Central memory CD8-positive, alpha-beta T cell (primary cell): ENCODE results near the gene RAB40B.
A peak's percentile ranks its signal among the peaks of the same experiment; 100 is the strongest.

Experiments used
- ATAC-seq: fragments of 150-1000 bp; cut with Tn5 transposase; replicated peaks from 2 replicates; pipeline ENCODE4 v1.10.0; 2022; ENCODE audit warnings: mild to moderate bottlenecking, moderate FRiP score, moderate number of reproducible peaks; ENCODE audit not compliant: poor library complexity, severe bottlenecking; ENCODE audit errors: extremely low read depth
- DNase-seq, 2 donors: peaks; one replicate each; pipeline ENCODE4 v3.0.0; 2021; ENCODE audit warnings: low spot score in 2 of 2
- H3K27ac Mint-ChIP-seq: one replicate; pipeline ENCODE4 v1.8.0; 2022; ENCODE audit warnings: low read depth, mild to moderate bottlenecking, moderate library complexity, mixed read lengths
- H3K27me3 Mint-ChIP-seq: one replicate; pipeline ENCODE4 v1.8.0; 2022; ENCODE audit warnings: mixed read lengths
- H3K36me3 Mint-ChIP-seq: one replicate; pipeline ENCODE4 v1.8.0; 2022; ENCODE audit warnings: mild to moderate bottlenecking, moderate library complexity, mixed read lengths; ENCODE audit not compliant: insufficient read depth
- H3K4me1 Mint-ChIP-seq: one replicate; pipeline ENCODE4 v1.8.0; 2022; ENCODE audit warnings: mixed read lengths
- H3K4me3 Mint-ChIP-seq: one replicate; pipeline ENCODE4 v1.8.0; 2022; ENCODE audit warnings: mild to moderate bottlenecking, moderate library complexity, mixed read lengths
- H3K9me3 Mint-ChIP-seq: one replicate; pipeline ENCODE4 v1.8.0; 2022; ENCODE audit warnings: mixed read lengths

Gene RAB40B

DNA sequence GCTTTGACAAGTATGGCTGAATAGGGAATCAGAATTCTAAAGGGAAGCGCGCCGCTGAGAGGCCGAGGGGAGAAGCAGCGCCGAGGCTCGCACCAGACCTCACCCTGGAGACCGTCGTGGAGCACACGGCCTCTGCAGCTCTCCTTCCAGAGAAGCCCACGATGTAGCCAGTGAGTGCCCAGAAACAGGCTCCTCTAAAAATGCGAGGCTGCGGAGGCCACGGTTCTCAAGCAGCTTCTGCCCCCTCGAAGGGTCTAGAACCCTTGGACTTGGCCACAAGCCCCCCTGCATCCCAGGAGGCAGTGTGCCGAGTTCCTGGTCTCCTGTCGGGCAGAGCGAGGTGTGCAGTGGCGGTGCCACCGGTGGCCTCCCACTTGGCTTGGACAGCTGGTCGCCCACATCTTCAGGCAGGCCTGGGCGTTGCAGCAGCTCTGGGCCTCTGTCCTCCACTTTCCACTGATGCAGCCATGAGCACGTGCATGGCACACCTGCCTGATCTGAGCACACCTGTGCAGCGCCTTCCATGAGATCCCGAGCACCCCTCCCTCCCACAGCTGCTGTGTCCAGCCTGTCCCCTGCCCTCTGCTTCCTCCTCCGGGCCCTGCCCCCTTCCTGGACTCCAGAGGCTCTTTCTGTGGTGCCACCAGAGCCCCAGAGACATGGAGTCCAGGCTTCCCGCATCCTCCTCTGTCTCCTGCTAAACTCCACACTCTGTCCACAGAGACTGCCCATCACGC lies 31.4 kb downstream of the RAB40B start:
- H3K4me3 Mint-ChIP-seq, result no peak overlapping the region
- ATAC-seq (no peak), DNase-seq (no peak)
- H3K9me3 Mint-ChIP-seq, result no peaks in the 10 kb centered on the region
- H3K27ac Mint-ChIP-seq, result peak overlapping the region; percentile 17
- peaks cover 2% of the 10 kb centered on the region for H3K36me3 Mint-ChIP-seq
- no peaks in the 10 kb centered on the region for H3K27me3 Mint-ChIP-seq
- peaks cover 6% of the 10 kb centered on the region for H3K4me1 Mint-ChIP-seq

DNA sequence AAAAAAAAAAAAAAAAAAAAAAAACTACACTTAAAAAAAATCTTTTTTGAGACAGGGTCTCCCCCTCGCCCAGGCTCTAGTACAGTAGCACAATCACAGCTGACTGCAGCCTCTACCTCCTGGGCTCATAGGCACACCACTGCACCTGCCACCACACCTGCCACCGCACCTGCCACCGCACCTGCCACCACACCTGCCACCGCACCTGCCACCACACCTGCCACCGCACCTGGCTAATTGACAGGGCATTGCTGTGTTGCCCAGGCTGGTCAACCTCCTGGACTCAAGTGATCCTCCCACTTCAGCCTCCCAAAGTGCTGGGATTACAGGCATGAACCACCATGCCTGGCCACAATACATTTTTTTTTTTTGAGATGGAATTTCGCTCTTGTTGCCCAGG lies 32.6 kb downstream of the RAB40B start:
- no peak for ATAC-seq
- H3K4me1 Mint-ChIP-seq, result peaks cover 6% of the 10 kb centered on the region
- no peak overlapping the region for H3K27ac Mint-ChIP-seq
- H3K4me3 Mint-ChIP-seq, result no peak overlapping the region
- H3K9me3 Mint-ChIP-seq, result no peaks in the 10 kb centered on the region
- H3K27me3 Mint-ChIP-seq, result no peaks in the 10 kb centered on the region
- H3K36me3 Mint-ChIP-seq, result peaks cover 2% of the 10 kb centered on the region
- no peak for DNase-seq

DNA sequence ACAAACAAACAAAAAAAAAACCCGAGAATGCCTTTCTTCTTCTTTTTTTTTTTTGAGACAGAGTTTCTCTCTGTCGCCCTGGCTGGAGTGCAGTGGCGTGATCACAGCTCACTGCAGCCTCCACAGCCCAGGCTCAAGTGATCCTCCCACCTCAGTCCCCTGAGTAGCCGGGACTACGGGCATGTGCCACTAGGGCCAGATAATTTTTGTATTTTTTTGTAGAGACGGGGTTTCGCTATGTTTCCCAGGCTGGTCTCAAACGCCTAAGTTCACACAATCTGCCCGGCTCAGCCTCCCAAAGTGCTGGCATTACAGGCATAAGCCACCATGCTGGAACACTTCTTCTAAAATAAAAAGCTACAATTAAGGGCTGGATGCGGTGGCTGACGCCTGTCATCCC lies 33.3 kb downstream of the RAB40B start:
- no peak overlapping the region for H3K4me3 Mint-ChIP-seq
- no peaks in the 10 kb centered on the region for H3K9me3 Mint-ChIP-seq
- H3K27me3 Mint-ChIP-seq, result no peaks in the 10 kb centered on the region
- peaks cover 6% of the 10 kb centered on the region for H3K4me1 Mint-ChIP-seq
- ATAC-seq (no peak), DNase-seq (no peak)
- H3K27ac Mint-ChIP-seq, result no peak overlapping the region
- peaks cover 2% of the 10 kb centered on the region for H3K36me3 Mint-ChIP-seq

DNA sequence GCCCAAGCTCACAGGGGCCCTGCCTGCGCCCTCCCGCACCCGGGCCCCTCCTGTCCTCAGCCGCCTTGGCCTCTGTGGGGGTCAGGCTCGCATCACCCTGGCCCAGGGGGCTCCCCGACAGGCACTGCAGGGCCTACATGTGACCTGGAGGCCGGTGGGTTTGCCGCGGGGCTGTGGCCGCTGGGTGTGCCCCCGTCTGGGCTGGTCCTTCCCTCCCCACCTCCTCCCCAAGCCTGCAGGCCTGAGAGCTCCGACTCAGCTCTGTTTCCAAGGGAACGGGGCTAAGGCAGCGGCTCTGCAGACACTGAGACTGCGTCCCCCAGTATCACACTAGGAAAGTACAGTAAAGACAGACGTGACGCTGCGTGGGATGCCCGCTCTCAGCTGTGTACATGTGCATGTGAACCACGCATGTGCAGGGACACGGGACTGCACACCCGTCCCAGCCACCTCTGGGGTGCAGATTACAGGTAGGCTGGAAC lies 33.8 kb downstream of the RAB40B start:
- no peaks in the 10 kb centered on the region for H3K27me3 Mint-ChIP-seq
- DNase-seq, result no peak
- ATAC-seq, result no peak

DNA sequence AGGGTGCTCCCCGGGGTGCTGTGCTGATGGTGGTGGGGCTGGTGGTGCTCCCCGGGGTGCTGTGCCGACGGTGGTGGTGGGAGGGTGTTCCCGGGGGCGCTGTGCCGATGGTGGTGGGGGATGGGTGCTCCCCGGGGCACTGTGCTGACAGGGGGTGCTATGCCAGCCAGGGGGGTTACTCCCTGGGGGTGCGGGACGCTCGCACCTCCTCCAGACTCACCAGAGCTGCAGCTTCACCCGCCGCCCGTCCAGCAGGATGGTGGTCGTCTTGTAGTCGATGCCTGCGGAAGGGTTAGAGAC lies 34.3 kb downstream of the RAB40B start:
- Mint-ChIP-seq H3K9me3 (no peaks in the 10 kb centered on the region), H3K4me1 (peaks cover 6% of the 10 kb centered on the region), H3K27me3 (no peaks in the 10 kb centered on the region), H3K4me3 (no peak overlapping the region), H3K27ac (no peak overlapping the region), H3K36me3 (peaks cover 2% of the 10 kb centered on the region)
- DNase-seq, result no peak
- ATAC-seq, result no peak

More for the DNA sequence above, 33.8 kb downstream of the RAB40B start:
- Mint-ChIP-seq H3K4me1 (peaks cover 6% of the 10 kb centered on the region), H3K36me3 (peaks cover 2% of the 10 kb centered on the region), H3K27ac (no peak overlapping the region), H3K9me3 (no peaks in the 10 kb centered on the region), H3K4me3 (no peak overlapping the region)

DNA sequence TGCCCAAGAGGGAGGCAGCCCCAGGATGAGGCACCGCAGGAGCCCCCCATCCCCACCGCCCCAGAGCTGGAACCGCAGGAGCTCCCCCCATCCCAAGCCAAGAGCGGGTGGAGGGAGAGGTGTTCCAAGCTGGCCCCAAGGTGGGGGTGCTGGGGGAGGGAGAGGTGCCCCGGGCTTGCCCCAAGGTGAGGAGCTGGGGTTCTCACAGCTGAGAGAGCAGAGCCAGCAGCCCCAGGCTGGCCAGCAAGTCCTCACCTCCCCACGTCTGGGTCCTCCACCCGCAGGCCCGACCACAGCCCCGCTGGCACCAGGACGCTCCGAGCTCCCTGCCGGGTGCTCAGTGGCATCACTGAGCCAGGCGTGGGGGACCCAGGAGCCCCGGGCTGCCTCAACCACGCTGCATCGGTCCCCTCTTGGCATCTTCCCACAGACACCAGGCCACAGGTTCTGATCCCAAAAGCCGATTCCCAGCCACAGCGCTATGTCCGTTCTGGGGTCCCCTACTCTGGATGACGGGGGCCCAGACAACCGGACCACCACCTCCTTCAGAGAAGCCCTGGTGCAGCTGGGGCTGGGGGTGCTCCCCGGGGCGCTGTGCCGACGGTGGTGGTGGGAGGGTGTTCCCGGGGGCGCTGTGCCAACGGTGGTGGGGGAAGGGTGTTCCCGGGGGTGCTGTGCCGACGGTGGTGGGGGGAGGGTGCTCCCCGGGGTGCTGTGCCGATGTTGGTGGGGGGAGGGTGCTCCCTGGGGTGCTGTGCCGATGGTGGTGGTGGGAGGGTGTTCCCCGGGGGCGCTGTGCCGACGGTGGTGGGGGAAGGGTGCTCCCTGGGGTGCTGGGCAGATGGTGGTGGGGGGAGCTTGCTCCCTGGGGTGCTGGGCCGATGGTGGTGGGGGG lies 34.9 kb downstream of the RAB40B start:
- no peaks in the 10 kb centered on the region for H3K9me3 Mint-ChIP-seq
- H3K4me3 Mint-ChIP-seq, result no peak overlapping the region
- DNase-seq (no peak), ATAC-seq (no peak)
- peaks cover 2% of the 10 kb centered on the region for H3K36me3 Mint-ChIP-seq
- peaks cover 5% of the 10 kb centered on the region for H3K4me1 Mint-ChIP-seq
- no peaks in the 10 kb centered on the region for H3K27me3 Mint-ChIP-seq
- H3K27ac Mint-ChIP-seq, result no peak overlapping the region

DNA sequence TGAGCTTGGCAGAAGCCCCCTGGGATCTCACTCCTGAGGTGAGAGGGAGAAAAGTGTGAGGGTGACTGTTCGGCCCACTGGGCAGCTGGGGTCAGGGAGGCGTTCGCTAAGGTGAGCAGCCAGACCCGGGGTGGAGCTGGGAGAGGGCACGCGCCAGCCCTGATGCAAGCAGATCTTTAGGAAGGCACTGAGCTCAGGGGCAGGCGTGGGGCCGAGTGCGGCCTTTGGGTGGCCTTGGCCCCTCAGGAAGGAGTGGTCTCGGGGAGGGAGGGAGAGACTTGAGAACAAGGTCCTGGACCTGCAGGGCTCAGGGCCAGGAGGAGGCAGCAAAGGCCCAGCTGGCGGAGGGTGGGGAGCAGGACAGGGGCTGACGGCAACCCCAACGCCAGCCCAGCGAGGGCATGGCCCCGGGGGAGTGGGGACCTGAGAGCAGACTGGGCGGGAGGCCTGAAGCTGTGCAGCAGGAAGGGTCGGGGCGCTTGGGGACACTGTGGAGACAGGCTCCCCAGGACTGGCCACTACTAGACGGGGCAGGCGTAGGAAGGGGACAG lies 35.7 kb downstream of the RAB40B start:
- Mint-ChIP-seq H3K9me3 (no peaks in the 10 kb centered on the region), H3K27me3 (no peaks in the 10 kb centered on the region), H3K36me3 (peaks cover 2% of the 10 kb centered on the region), H3K4me1 (no peaks in the 10 kb centered on the region), H3K27ac (no peak overlapping the region), H3K4me3 (no peak overlapping the region)
- DNase-seq, result no peak
- no peak for ATAC-seq

DNA sequence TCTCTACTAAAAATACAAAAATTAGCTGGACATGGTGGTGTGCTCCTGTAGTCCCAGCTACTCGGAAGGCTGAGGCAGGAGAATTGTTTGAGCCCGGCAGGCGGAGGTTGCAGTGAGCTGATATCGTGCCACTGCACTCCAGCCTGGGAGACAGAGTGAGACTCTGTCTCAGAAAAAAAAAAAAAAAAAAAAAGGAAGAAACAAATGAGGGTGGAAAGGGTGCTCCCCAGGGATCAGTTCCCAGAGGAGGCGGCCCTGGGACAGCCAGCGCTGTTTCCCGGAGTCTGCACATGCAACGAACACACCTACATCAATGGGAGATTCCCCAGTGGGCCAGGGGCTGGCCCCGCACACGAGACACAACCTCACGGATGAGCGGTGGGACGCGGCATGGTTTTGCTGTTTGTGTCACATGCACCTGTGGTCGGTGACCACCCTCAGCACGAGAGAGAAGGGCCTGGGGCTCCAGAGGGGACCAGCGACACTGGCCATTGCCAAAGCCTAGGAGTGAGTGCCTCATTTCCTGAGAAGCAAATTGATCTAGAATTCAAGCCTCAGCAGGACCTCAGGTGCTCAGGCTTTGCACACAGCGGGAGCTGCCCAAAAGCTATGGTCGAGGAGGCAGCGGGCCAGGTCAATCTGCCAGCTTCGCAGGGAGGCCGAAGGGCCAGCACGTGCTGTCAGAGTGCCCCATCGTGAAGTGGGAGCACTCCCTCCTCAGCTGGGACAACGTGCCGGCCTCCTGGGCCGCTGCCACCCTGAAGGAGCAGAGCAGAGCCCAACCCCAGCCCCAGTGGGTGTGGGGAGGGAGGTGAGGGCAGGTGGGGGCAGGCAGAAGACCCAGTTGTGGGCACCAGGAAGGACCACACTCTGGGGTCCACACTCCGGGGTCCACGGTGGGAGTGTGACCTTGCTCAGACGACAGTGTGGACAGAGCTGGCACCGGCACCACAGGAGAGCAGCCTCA lies 36.5 kb downstream of the RAB40B start:
- Mint-ChIP-seq H3K4me3 (no peak overlapping the region), H3K27me3 (no peaks in the 10 kb centered on the region), H3K4me1 (no peaks in the 10 kb centered on the region), H3K9me3 (no peaks in the 10 kb centered on the region), H3K36me3 (peaks cover 2% of the 10 kb centered on the region), H3K27ac (no peak overlapping the region)
- ATAC-seq (no peak), DNase-seq (no peak)

DNA sequence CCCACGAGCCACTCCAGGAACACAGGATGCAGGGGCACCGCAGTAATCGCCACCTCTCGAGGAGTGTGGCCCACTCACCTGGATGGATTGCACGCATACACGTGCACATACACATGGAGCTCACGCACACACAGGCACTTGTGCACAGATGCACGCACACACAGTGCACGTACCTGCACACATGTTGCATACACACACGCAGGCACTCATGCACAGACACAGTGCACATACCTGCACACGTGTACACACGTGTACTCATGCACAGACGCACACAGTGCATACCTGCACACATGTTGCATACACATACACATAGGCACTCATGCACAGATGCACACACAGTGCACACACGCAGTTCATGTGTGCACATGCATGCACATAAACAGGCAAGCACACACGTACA lies 38.6 kb downstream of the RAB40B start:
- Mint-ChIP-seq H3K4me3 (no peak overlapping the region), H3K27me3 (no peaks in the 10 kb centered on the region), H3K9me3 (no peaks in the 10 kb centered on the region), H3K27ac (no peak overlapping the region), H3K4me1 (no peaks in the 10 kb centered on the region), H3K36me3 (no peaks in the 10 kb centered on the region)
- no peak for DNase-seq
- ATAC-seq, result no peak

DNA sequence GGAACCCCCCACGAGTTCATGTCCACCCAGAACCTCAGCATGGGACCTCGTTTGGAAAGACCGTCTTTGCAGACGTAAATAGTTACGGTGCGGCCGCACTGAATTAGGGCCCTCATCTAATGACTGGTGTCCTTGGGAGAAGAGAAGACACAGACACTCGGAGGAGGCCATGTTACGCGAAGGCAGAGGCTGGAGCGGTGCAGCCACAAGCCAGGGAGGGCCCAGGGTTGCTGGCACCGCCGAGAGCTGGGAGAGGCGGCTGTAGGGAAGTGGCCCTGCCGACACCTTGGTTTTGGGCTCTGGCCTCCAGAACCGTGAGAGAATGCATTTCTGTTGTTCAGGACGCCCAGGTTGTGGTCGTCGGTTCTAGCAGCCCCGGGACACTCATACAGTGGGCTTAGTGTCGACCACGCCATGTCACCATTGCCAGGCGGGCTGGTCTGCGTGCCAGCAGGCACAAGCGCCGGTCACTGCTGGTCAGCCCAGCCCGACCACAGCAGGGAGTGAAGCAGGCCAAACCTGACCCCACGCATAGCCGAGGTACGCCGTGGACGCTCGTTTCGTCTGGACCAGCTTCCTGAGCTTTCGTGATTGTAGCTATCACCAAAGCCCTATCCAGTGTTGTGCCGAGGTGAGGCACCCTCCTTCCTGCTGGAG lies 39.6 kb downstream of the RAB40B start:
- H3K27ac Mint-ChIP-seq, result no peak overlapping the region

DNA sequence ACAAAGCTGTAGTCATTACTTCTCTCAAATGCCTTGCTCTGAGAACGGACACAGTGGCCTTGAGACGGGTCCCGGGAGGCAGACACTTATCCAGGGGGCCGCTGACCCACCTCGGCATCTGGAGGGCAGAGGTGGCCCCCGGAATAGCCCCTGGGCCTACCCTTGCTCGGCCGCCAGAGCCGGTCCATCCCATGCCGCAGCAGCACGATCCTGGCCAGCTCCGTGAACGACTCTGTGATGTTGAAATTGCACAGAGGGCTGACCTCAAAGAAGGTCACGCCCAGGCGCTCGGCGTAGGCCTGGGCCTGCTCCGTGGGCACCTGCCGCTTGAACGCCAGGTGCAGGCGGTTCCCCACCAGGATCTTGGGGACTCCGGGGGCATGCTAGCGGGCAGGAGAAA lies 40.2 kb downstream of the RAB40B start:
- no peak for ATAC-seq
- Mint-ChIP-seq H3K4me1 (no peaks in the 10 kb centered on the region), H3K27ac (no peak overlapping the region), H3K9me3 (no peaks in the 10 kb centered on the region), H3K27me3 (no peaks in the 10 kb centered on the region), H3K36me3 (no peaks in the 10 kb centered on the region), H3K4me3 (no peak overlapping the region)
- no peak for DNase-seq

More for the DNA sequence above, 39.6 kb downstream of the RAB40B start:
- Mint-ChIP-seq H3K27me3 (no peaks in the 10 kb centered on the region), H3K36me3 (no peaks in the 10 kb centered on the region), H3K4me1 (no peaks in the 10 kb centered on the region), H3K4me3 (no peak overlapping the region), H3K9me3 (no peaks in the 10 kb centered on the region)
- ATAC-seq (no peak), DNase-seq (no peak)

DNA sequence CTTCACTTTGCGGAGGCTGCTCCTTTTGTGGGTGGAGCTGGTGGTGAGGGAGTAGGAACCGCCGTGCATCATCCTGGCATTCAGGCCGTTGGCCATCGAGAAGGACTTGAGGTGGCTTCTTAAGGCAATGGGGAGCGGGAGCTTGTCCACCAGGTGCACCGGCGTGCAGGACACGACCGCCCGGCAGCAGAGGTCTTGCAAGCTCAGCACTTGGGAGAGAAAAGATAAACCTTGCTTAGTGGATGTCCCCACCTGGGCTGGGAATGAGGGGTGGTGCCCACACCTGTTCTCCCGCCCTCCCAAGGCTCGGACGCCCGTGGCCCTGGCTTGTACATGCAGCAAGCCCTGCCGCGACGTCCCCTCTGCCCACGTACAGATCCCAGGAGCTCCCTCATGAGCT lies 40.6 kb downstream of the RAB40B start:
- no peaks in the 10 kb centered on the region for H3K36me3 Mint-ChIP-seq

More for the DNA sequence above, 40.6 kb downstream of the RAB40B start:
- Mint-ChIP-seq H3K4me1 (no peaks in the 10 kb centered on the region), H3K9me3 (no peaks in the 10 kb centered on the region), H3K27me3 (no peaks in the 10 kb centered on the region), H3K27ac (no peak overlapping the region), H3K4me3 (no peak overlapping the region)
- no peak for ATAC-seq
- no peak for DNase-seq
